ENCODE data around the gene KCNJ5. TPM values are rescaled to one million over a fixed set of nuclear protein-coding genes. Genes with fewer than 3 reads are reported as not detected.

KCNJ5 gene
- total RNA-seq, 3 donors from 2014 or later = 0.98 to 8.8 (median 2.8) TPM

GRCh38 chr11:128901653-128902514, 10.7 kb downstream of the KCNJ5 start:
- H3K27ac ChIP-seq = no peak overlapping the region
- no peaks in the 10 kb centered on the region for H3K4me1 ChIP-seq
- H3K36me3 ChIP-seq = no peaks in the 10 kb centered on the region
- no peak for DNase-seq (ENCODE audit: low spot score in 2 of 2)
- no peak overlapping the region for H3K4me3 ChIP-seq
- no peaks in the 10 kb centered on the region for H3K27me3 ChIP-seq
- H3K9me3 ChIP-seq = no peaks in the 10 kb centered on the region
- no peak for TF ChIP-seq POLR2AphosphoS5 (IDR thresholded peaks at IDR 0.05)
- TF ChIP-seq, protein P1, sequence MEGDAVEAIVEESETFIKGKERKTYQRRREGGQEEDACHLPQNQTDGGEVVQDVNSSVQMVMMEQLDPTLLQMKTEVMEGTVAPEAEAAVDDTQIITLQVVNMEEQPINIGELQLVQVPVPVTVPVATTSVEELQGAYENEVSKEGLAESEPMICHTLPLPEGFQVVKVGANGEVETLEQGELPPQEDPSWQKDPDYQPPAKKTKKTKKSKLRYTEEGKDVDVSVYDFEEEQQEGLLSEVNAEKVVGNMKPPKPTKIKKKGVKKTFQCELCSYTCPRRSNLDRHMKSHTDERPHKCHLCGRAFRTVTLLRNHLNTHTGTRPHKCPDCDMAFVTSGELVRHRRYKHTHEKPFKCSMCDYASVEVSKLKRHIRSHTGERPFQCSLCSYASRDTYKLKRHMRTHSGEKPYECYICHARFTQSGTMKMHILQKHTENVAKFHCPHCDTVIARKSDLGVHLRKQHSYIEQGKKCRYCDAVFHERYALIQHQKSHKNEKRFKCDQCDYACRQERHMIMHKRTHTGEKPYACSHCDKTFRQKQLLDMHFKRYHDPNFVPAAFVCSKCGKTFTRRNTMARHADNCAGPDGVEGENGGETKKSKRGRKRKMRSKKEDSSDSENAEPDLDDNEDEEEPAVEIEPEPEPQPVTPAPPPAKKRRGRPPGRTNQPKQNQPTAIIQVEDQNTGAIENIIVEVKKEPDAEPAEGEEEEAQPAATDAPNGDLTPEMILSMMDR (IDR thresholded peaks at IDR 0.05) = no peak
- TF ChIP-seq POLR2A (IDR thresholded peaks at IDR 0.05) = no peak
- intact Hi-C loops (cut with DNase I; ENCODE audit: low total_unique reads) = no loop called here

DNA sequence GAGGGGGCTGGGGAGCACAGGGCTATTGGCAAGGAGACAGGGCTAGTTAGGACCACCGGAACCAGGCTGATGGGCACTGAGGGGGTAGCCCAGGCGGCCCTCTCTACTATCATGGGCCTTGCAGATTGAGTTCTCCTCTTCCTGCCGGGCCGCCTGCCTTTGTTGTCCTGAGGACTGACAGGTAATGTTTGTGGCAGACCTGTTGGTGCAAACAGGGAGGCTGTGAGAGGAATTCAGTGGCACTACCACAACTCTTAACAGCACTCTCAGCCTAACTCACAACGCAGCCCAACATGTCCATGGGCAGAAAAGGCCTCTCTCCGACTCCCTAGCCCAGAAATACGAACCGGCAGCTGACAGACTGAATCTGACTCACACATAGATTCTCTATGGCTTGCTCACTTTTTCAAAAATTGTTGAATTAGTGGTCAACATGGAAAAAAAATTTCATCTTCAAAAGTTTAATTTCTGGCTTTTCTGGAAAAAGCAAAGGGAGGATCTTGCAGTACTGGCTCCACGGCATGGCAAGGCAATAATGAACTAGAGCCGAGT, 11.4 kb downstream of the KCNJ5 start:
- Histone ChIP-seq H3K4me3 (no peak overlapping the region), H3K27me3 (no peaks in the 10 kb centered on the region), H3K9me3 (no peaks in the 10 kb centered on the region), H3K4me1 (no peaks in the 10 kb centered on the region), H3K36me3 (no peaks in the 10 kb centered on the region), H3K27ac (no peak overlapping the region)
- no peak for DNase-seq (ENCODE audit: low spot score in 2 of 2)
- TF ChIP-seq, protein P1 (IDR thresholded peaks at IDR 0.05) = no peak
- intact Hi-C loops (cut with DNase I; ENCODE audit: low total_unique reads) = no loop called here

DNA sequence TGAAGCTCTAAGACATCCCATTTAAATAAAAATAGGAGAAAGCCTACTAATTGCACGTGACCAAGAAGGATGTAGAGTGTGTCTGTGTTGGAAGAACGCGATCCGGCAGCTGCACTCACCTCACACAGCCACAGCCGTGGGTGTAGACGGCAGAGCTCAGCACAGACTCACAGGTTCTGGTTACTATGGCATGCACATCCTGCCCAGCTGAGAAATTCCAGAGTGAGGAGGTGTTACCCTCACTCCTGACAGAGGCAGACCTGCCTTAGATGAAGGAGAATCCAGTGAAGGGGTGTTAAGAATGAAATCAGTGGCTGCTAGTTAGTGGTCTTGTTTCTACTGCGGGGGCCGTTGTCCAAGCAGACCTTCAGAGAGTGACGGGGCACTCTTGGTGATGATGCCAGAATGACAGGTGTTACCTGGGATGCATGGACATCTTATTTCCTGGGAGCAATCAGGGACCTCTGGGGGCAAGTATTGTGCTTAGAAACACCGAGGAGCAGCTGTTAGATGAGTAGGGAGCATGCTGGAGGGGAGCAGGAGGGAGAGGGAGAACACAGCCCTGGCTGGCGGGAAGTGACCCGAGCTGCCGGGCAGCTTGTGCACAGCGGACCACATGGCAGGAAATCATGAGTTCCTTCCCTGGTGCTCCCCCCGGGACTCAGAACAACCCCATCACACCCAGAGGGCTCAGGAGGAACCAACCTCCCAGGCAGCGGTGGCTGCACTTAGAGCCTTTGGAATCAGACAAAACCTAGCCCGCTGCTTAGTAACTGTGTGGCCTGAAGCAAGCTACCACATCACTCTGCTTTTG, 12.3 kb downstream of the KCNJ5 start:
- DNase-seq (ENCODE audit: low spot score in 2 of 2) = no peak
- no peaks in the 10 kb centered on the region for H3K9me3 ChIP-seq
- no peaks in the 10 kb centered on the region for H3K36me3 ChIP-seq
- H3K4me1 ChIP-seq = peaks cover 0 to 2% of the 10 kb centered on the region in 2 donors
- TF ChIP-seq POLR2A (IDR thresholded peaks at IDR 0.05) (no peak), POLR2AphosphoS5 (IDR thresholded peaks at IDR 0.05) (no peak)
- TF ChIP-seq, protein P1 (IDR thresholded peaks at IDR 0.05) = no peak
- H3K4me3 ChIP-seq = no peak overlapping the region
- no peaks in the 10 kb centered on the region for H3K27me3 ChIP-seq
- no peak overlapping the region for H3K27ac ChIP-seq
- intact Hi-C loops (cut with DNase I; ENCODE audit: low total_unique reads) = no loop called here

DNA sequence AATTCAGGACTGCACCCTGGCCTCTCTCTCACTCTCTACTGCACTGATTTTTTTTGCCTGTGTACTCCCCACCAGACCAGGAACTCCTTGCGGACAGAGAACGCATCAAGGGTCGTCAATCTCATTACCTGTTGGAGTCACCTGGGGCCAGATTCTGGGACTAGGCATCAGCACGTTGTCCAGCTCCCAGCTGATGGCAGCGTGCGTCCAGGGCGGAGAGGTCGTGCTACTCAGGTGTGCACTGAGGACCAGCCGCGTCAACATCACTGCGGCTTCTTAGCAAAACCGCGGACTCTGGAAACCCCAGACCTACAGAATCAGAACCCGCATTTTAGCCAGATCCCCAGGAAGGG, 13.1 kb downstream of the KCNJ5 start:
- TF ChIP-seq, protein P1 (IDR thresholded peaks at IDR 0.05) = no peak
- TF ChIP-seq POLR2A (IDR thresholded peaks at IDR 0.05) = no peak
- TF ChIP-seq POLR2AphosphoS5 (IDR thresholded peaks at IDR 0.05) = no peak
- Histone ChIP-seq H3K4me3 (no peak overlapping the region), H3K27me3 (no peaks in the 10 kb centered on the region), H3K27ac (no peak overlapping the region), H3K9me3 (no peaks in the 10 kb centered on the region), H3K36me3 (no peaks in the 10 kb centered on the region), H3K4me1 (peaks cover 0 to 5% of the 10 kb centered on the region in 2 donors)
- intact Hi-C loops (cut with DNase I; ENCODE audit: low total_unique reads) = no loop called here
- no peak for DNase-seq (ENCODE audit: low spot score in 2 of 2)

Data from breast epithelium (tissue), 4 donors.